ENCODE data around the gene KLHL13. TPM values are rescaled to one million over a fixed set of nuclear protein-coding genes. Genes with fewer than 3 reads are reported as not detected.

KLHL13 gene
- total and polyA plus RNA-seq, 2 experiments from 2014 or later = 18.5 to 44.9 TPM

GRCh38 chrX:117972711-117973109 is 143.9 kb downstream of the KLHL13 start:
- Histone ChIP-seq H3K79me2 (no peaks in the 10 kb centered on the region), H2AFZ (no peak overlapping the region), H3K4me3 (no peak overlapping the region), H3K36me3 (replicated peaks; ENCODE audit: insufficient read depth, low read depth) (no peaks in the 10 kb centered on the region), H3K9me2 (replicated peaks; ENCODE audit: insufficient read depth) (no peaks in the 10 kb centered on the region), H3K27ac (no peak overlapping the region), H3K4me2 (peak overlapping the region; percentile 38), H4K20me1 (ENCODE audit: insufficient read depth, poor library complexity, severe bottlenecking) (no peaks in the 10 kb centered on the region), H3K9me3 (ENCODE audit: low read depth) (no peaks in the 10 kb centered on the region), H3K27me3 (no peaks in the 10 kb centered on the region), H3K4me1 (ENCODE audit: insufficient read depth) (no peaks in the 10 kb centered on the region)
- WGBS (ENCODE audit: low lambda C conversion rate, missing lambda C conversion rate) = 52% methylated on average over 7 of the region's 7 CpGs
- TF ChIP-seq, protein P1, sequence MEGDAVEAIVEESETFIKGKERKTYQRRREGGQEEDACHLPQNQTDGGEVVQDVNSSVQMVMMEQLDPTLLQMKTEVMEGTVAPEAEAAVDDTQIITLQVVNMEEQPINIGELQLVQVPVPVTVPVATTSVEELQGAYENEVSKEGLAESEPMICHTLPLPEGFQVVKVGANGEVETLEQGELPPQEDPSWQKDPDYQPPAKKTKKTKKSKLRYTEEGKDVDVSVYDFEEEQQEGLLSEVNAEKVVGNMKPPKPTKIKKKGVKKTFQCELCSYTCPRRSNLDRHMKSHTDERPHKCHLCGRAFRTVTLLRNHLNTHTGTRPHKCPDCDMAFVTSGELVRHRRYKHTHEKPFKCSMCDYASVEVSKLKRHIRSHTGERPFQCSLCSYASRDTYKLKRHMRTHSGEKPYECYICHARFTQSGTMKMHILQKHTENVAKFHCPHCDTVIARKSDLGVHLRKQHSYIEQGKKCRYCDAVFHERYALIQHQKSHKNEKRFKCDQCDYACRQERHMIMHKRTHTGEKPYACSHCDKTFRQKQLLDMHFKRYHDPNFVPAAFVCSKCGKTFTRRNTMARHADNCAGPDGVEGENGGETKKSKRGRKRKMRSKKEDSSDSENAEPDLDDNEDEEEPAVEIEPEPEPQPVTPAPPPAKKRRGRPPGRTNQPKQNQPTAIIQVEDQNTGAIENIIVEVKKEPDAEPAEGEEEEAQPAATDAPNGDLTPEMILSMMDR (IDR thresholded peaks at IDR 0.05; ENCODE audit: poor library complexity) = no peak
- TF ChIP-seq EZH2 (IDR thresholded peaks at IDR 0.05; ENCODE audit: borderline replicate concordance) (no peak), EZH2phosphoT487 (IDR thresholded peaks at IDR 0.05; ENCODE audit: low read depth, severe bottlenecking, unreplicated experiment) (no peak)
- no peak for DNase-seq (ENCODE audit: low spot score)

- no peaks in the 10 kb centered on the region for H3K27me3 ChIP-seq
- 37% methylated on average over 2 of the region's 2 CpGs for WGBS (ENCODE audit: low lambda C conversion rate, missing lambda C conversion rate)
- no peaks in the 10 kb centered on the region for H3K4me1 ChIP-seq (ENCODE audit: insufficient read depth)
- no peaks in the 10 kb centered on the region for H3K36me3 ChIP-seq (replicated peaks; ENCODE audit: insufficient read depth, low read depth)
- peak overlapping the region; percentile 64 for H3K4me2 ChIP-seq
- no peak for DNase-seq (ENCODE audit: low spot score)
- no peak overlapping the region for H2AFZ ChIP-seq
- H3K9me3 ChIP-seq (ENCODE audit: low read depth) = no peaks in the 10 kb centered on the region
- no peaks in the 10 kb centered on the region for H4K20me1 ChIP-seq (ENCODE audit: insufficient read depth, poor library complexity, severe bottlenecking)
- H3K4me3 ChIP-seq = no peak overlapping the region
- TF ChIP-seq EZH2phosphoT487 (IDR thresholded peaks at IDR 0.05; ENCODE audit: low read depth, severe bottlenecking, unreplicated experiment) = no peak
- TF ChIP-seq, protein P1 (IDR thresholded peaks at IDR 0.05; ENCODE audit: poor library complexity) = no peak
- no peak for TF ChIP-seq EZH2 (IDR thresholded peaks at IDR 0.05; ENCODE audit: borderline replicate concordance)
- H3K9me2 ChIP-seq (replicated peaks; ENCODE audit: insufficient read depth) = no peaks in the 10 kb centered on the region
- peak overlapping the region; percentile 74 for H3K27ac ChIP-seq
- H3K79me2 ChIP-seq = no peaks in the 10 kb centered on the region
Measured at GRCh38 chrX:117969782-117970181, 146.8 kb downstream of the KLHL13 start.

- Histone ChIP-seq H3K4me2 (peak overlapping the region; percentile 64), H3K27ac (peak overlapping the region; percentile 74), H3K79me2 (no peaks in the 10 kb centered on the region), H3K9me3 (ENCODE audit: low read depth) (no peaks in the 10 kb centered on the region), H3K4me1 (ENCODE audit: insufficient read depth) (no peaks in the 10 kb centered on the region), H3K4me3 (no peak overlapping the region), H3K27me3 (no peaks in the 10 kb centered on the region), H3K36me3 (replicated peaks; ENCODE audit: insufficient read depth, low read depth) (no peaks in the 10 kb centered on the region), H3K9me2 (replicated peaks; ENCODE audit: insufficient read depth) (no peaks in the 10 kb centered on the region), H2AFZ (no peak overlapping the region), H4K20me1 (ENCODE audit: insufficient read depth, poor library complexity, severe bottlenecking) (no peaks in the 10 kb centered on the region)
- TF ChIP-seq, protein P1 (IDR thresholded peaks at IDR 0.05; ENCODE audit: poor library complexity) = no peak
- TF ChIP-seq EZH2phosphoT487 (IDR thresholded peaks at IDR 0.05; ENCODE audit: low read depth, severe bottlenecking, unreplicated experiment) (no peak), EZH2 (IDR thresholded peaks at IDR 0.05; ENCODE audit: borderline replicate concordance) (no peak)
- DNase-seq (ENCODE audit: low spot score) = no peak
Measured at GRCh38 chrX:117969328-117969727, 147.3 kb downstream of the KLHL13 start.

- no peak overlapping the region for H3K27ac ChIP-seq
- WGBS (ENCODE audit: low lambda C conversion rate, missing lambda C conversion rate) = 76% methylated on average over 4 of the region's 4 CpGs
- H3K36me3 ChIP-seq (replicated peaks; ENCODE audit: insufficient read depth, low read depth) = no peaks in the 10 kb centered on the region
- no peaks in the 10 kb centered on the region for H3K79me2 ChIP-seq
- TF ChIP-seq EZH2phosphoT487 (IDR thresholded peaks at IDR 0.05; ENCODE audit: low read depth, severe bottlenecking, unreplicated experiment) = no peak
- TF ChIP-seq EZH2 (IDR thresholded peaks at IDR 0.05; ENCODE audit: borderline replicate concordance) = no peak
- TF ChIP-seq, protein P1 (IDR thresholded peaks at IDR 0.05; ENCODE audit: poor library complexity) = no peak
- no peaks in the 10 kb centered on the region for H3K9me3 ChIP-seq (ENCODE audit: low read depth)
- H3K4me1 ChIP-seq (ENCODE audit: insufficient read depth) = no peaks in the 10 kb centered on the region
- no peak overlapping the region for H2AFZ ChIP-seq
- no peak overlapping the region for H3K4me3 ChIP-seq
- H3K27me3 ChIP-seq = no peaks in the 10 kb centered on the region
- DNase-seq (ENCODE audit: low spot score) = no peak
- no peaks in the 10 kb centered on the region for H3K9me2 ChIP-seq (replicated peaks; ENCODE audit: insufficient read depth)
- H3K4me2 ChIP-seq = no peak overlapping the region
- no peaks in the 10 kb centered on the region for H4K20me1 ChIP-seq (ENCODE audit: insufficient read depth, poor library complexity, severe bottlenecking)
Measured at GRCh38 chrX:117959045-117959444, 157.6 kb downstream of the KLHL13 start.
